GM23338 (cell line): Measurements from ENCODE around the gene CCDC175.

Experiments used
- EZH2 ChIP-seq: fragments of 200-600 bp; sonication (generic); IDR thresholded peaks from one replicate; pipeline ENCODE4 v1.8.0; 2017; ENCODE audit warnings: antibody characterized with exemption, mild to moderate bottlenecking, low read depth; ENCODE audit not compliant: unreplicated experiment
- TF ChIP-seq, protein P1 (sequence below), 2 experiments: fragments of 200-600 bp in 1 of 2; sonication (generic) in 1 of 2; conservative IDR thresholded peaks; 2 replicates each; pipeline versions ENCODE4 v1.5.1 to v1.6.1; 2016 to 2017; ENCODE audit warnings: antibody characterized with exemption in 2 of 2, low read depth in 2 of 2, mild to moderate bottlenecking in 2 of 2, moderate library complexity in 1 of 2

DNA sequence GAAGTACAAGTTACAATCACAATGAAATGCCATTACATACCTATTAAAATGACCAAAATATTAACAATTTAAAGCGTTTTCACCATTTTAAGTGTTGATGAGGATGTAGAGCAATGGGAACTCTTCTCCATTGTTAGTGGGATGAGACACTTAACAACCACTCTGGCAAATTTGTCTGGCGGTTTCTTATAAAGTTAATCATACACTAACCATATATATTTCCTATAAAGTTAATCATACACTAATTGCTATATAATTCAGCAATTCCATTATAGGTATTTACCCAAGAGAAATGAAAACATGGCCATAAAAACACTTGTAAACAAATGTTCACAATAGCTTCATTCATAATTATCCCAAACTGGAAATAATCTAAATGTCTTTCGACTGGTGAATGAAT is 56.4 kb downstream of the CCDC175 start:
- TF ChIP-seq, protein P1, sequence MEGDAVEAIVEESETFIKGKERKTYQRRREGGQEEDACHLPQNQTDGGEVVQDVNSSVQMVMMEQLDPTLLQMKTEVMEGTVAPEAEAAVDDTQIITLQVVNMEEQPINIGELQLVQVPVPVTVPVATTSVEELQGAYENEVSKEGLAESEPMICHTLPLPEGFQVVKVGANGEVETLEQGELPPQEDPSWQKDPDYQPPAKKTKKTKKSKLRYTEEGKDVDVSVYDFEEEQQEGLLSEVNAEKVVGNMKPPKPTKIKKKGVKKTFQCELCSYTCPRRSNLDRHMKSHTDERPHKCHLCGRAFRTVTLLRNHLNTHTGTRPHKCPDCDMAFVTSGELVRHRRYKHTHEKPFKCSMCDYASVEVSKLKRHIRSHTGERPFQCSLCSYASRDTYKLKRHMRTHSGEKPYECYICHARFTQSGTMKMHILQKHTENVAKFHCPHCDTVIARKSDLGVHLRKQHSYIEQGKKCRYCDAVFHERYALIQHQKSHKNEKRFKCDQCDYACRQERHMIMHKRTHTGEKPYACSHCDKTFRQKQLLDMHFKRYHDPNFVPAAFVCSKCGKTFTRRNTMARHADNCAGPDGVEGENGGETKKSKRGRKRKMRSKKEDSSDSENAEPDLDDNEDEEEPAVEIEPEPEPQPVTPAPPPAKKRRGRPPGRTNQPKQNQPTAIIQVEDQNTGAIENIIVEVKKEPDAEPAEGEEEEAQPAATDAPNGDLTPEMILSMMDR (conservative IDR thresholded peaks at IDR 0.05; ENCODE audit: low read depth in 2 of 2), result no peak
- no peak for TF ChIP-seq EZH2
